Measurements from ENCODE around the gene CEBPZOS.

Gene CEBPZOS

DNA sequence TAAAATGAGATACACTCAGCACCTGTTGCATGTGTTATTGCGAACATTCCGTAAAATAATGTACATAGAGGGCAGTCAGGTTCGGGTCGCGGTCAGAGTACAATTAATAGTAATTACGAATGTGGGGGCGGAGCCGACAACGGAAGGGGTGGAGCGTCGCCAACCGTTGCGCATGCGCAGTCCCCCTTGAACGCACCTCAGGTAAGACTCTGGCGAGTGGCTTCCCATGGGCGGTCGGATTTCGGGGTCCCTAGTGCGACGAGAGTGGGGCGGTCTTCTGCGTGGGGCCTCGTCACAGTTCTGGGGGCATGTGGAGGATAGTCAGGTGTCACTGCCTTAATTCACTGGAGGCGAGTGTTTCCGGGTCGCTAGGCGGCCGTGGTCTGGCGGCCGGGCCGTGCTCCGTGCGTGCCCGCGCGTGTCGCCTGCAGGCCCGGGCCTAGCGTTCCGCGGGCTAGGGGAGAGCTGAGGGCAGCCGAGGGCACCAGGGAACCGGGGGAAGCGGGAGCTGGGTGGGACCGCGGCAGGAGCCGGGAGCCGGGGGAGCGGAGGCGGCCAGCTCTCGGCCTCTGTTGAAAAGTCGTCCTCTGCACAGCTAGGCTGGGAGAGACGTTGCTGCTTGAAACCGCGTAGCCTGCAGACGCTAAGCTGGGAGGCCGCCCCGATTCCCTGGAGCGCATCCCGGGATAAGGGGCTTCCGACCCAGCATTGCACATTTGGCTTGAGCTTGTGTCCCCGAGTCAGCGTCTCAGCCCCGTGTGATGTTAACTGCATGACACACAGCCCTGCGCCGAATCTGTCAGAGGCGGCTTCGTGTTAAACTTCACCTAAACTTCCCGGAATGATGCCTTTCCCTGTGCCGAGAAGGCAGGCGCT, at the start of gene CEBPZOS:
TSS of gene CEBPZOS (plus strand) at position 177 of the 876 bp plus-strand sequence. CDS start 3,209 bp downstream, outside the sequence.
- DNase-seq: peak; percentile 71 to 92

DNA sequence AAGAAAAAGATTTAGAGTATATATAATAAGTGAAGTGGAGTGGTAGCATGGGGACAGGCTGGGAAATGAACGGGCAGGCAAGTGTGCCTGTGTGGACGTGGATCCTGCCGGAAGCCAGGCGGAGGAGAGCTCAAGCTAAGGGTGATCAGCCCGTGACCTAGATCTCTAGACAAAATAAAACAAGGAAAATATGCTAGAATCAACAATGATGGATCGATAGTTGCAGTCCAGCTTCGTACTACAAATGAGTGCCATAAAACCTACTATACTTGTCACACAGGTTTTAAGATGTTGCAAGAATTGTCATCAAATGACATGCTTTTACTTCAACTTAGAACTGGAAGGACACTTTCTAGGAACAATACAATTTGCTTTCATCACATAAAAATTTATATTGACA, 48.0 kb upstream of the CEBPZOS start:
- DNase-seq: no peak

- no peak for DNase-seq
Observed at GRCh38 chr2:37149626-37150322, 46.5 kb upstream of the CEBPZOS start.

DNA sequence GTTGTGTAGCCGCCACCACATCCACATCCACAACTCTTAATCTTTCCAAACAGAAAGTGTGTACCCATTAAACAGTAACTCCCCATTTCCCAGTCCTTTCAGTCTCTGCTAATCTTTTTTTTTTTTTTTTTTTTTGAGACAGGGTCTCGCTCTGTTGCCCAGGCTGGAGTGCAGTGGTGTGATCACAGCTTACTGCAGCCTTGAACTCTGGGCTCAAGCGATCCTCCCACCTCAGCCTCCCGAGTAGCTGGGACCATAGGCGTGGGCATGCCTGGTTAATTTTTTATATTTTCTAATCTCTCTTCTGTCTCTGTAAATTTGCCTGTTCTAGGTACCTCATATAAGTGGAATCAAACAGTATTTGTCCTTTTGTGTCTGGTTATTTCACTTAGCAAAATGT, 43.1 kb upstream of the CEBPZOS start:
- no peak for DNase-seq

- no peak for DNase-seq
Observed at GRCh38 chr2:37154785-37155184, 41.5 kb upstream of the CEBPZOS start.

DNA sequence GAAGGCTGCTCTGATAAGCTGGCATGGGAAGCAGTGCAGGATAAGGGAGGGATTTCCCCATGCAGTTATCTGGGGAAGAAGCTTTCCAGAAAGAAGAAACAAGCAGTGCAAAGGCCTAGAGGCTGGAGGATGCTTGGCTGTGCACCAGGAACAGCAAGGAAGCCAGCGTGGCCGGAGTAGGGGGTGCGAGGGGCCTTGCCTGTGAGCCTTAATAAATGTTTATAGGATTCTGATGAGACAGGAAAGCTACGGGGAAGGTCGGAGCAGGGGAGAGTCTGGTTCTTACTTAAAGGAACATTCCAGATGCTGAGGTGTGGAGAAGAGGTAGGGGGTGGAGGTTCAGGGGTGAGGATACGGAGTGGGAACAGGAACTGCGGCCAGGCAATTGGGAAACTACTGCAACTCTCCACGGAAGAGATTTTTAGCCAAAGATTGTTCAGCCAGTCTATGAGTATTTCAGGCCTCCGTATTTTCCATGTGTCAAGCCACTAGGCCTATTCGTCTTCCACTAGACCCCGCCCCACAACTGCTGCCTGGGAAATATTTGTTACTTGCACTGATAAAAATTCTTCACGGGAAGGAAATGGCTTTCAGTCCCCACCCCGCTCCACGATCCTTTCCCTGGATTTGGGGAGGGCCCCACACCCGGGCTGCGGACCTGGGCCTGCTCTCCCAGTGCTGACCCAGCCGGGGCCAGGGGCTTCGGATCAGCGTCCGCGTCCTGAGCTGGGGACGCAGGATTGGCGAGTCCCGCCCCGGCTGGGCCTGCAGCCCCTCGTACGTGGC, 40.0 kb upstream of the CEBPZOS start:
- DNase-seq: peak; percentile 19 to 40

DNA sequence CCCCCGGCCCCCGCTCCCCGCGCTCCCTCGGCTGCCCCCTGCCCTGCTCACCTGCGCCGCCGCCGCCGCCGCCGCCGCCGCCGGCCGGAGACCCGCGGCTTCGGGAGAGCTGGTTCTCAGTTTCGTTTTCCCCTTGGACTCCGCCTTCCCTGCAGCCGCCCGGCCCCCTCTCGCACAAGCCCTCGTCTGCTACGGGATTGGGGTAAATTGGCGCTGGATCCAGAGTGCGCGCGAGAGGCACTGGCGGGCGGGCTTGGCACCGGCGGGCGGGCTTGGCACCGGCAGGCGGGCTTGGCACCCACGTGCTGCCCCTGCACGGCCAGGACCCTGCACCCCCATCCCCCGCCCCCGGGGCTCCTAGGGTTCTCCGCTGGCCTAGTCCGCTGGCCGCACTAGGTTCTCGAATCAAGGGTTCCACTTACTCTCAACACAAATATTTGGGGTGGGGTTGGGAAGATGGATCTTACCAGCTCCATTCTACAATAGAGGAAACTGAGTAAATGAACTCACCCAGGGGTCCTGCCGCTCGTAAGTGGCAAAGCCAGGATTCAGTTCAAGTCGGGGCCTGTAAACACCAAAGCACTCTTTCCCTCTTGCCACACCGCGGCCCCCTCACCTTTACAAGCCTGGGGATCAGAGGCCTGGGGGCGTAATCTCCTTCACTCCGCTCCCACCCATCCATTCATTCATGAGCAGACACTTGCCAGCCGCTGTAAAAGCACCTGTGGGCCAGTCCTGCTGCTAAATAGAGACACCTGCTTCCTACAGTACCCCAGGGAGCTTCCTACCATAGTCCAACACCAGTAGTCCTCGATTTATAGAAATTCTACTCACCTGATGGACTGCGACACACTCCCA, 39.2 kb upstream of the CEBPZOS start, which contains the start of gene EIF2AK2:
TSS of gene EIF2AK2 (minus strand) at position 124 of the 858 bp plus-strand sequence. CDS start 9,174 bp downstream, outside the sequence.
- peak; percentile 79 to 87 for DNase-seq

DNA sequence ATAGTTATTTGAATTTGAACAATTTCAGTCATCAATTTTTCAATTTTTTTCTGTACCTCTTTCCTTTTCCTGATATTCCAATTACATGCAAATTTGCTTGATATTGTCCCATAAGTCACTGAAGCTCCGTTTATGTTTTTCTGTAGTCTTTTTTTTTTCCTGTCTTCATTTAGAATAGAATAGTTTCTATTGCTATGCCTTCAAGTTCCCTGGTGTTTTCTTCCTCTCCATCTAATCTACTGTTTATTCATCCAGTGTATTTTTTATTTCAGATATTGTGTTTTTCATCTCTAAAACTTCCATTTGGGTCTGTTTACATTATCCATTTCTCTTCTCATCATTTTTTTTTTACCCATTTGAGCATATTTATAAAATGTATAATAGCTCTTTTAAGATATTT, 31.5 kb upstream of the CEBPZOS start:
- DNase-seq: no peak

DNA sequence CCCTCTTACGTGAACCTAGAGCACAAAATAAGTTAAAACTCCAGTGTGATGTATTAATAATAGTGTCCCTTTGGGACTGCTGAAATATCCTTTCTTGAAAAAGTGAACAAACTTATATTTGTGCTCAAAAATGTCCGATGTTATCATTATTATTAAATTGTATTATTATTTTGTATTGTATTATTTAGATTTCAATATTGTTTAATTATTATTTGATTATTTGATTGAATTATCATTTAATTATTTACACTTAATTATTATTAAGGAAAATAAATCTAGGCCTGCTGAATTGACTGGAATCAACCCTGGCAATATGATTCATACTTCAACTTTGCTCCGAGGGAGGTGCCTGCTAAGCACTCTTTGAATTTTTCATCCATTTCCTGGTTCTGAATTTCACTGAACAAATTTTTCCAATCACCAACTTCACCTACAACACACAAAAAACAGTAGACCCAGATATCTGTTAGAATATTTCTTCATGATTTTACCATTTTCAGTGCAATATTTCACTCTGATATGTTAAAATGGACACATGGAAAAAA, 28.6 kb upstream of the CEBPZOS start:
- DNase-seq: no peak

- DNase-seq: peak; percentile 28 to 68
Observed at GRCh38 chr2:37168217-37168981, 27.9 kb upstream of the CEBPZOS start.

DNA sequence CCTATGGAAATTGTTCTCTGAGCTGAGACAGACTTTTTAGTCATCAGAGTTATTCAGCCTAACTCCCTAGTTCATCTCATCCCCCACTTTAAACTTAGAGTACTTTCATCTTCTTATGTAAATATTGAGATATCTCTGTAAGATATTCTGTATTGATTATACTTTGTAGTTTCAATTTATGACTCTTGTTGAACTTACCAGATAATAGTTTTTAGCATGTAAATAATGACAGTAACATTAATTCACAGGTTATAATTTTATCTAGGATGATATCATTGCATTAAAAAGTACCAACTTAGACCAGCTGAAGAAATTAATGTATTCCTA, 24.7 kb upstream of the CEBPZOS start:
- DNase-seq: no peak

- no peak for DNase-seq
Observed at GRCh38 chr2:37173741-37174140, 22.6 kb upstream of the CEBPZOS start.

DNA sequence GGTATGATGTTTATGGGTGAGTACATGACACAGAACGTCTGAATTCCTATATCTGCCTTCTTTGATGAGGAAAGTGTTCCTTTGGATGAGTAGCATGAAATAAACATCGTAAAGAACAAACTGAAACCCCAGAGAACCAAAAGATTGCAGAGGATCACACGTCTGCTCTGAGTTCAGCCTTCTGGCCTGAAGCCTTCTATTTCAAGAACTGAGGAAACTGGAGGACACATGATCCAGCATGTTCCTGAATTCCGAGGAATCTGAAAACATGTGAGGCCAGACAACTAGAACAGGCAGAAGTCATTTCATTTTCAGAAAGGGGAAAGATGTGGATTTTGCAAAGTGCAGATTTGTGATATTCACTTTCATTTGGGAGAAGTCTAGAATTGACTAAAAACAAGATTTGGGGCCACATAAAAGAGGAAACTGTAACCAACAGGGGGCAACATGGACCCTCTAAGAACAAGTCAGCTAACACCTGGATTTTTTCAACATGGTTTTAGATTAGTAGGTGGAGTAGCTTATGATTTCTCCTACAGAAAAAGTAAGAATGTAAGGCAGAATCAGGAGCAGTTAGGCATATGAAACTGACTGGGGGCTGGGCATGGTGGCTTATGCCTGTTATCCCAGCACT, 16.2 kb upstream of the CEBPZOS start:
- peak in 1 of 2 donors; percentile 34 for DNase-seq

DNA sequence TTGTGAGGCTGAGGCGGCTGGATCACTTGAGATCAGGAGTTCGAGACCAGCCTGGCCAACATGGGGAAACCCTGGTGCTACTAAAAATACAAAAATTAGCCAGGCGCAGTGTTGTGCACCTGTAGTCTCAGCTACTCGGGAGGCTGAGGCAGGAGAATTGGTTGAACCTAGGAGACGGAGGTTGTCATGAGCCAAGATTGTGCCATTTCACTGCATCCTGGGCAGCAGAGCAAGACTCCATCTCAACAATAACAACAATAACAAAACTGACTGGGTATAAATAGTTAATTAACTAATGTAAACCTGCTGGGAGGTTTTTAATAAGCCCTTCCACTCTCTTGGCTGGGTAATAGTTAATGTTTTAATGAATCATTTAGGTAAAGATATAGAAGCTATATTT, 15.7 kb upstream of the CEBPZOS start:
- DNase-seq: no peak

GRCh38 chr2:37181726-37182684, 14.3 kb upstream of the CEBPZOS start:
- DNase-seq: no peak

DNA sequence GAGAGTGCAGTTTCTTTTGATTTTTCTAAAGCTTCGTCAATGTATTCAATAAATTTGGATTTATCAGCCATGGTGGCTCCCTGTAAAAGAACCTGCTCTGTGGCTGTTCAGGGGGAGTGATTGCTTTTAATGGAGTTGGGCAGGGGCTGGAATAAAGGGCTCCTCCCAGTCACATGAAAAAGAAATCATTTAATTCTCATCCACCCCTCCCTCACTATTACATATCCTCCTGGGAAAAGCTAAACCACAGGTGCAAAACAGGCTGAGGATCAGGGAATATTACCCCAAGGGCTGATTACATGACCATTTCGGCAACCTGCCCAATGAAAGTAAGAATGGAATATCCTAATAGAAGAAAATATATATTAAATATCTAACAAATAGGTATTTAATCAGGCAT, 7.7 kb upstream of the CEBPZOS start, which contains the start of gene SULT6B1:
TSS of gene SULT6B1 (minus strand) at position 101 of the 400 bp plus-strand sequence. CDS start at position 71, 30 bp downstream.
- DNase-seq: no peak

DNA sequence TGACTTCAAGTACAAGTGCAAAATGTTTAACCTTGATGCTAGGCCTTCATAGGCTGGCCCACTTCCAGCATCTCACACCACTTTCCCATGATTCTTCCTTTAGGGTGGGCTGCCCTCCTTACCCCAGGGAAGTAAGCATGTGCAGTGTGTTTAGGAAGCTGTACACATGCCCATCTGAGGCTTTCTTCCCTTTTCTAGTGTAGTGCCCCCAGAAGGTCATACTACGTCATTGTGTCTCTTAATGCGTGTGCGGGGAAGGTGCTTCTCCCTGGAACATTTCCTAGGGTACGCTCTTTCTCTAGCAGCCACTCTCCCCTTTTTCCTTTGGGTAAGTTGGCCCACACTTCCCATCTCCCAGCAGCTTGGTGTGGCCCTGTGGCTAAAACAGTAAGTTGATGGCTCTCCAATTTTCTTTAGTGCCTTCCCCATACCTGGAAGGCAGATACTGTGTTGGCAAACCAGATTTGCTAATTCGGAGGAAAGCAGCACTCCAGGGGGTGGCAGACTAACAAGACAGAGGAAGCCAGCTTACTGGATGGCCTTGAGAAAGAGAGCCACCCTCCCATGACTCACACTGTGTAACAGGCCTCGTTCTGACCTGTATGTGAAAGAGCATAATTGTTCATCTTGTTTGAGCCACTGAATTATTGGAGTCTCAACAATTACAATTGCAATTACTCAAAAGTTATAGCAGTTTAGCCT, 6.7 kb upstream of the CEBPZOS start:
- peak; percentile 72 to 79 for DNase-seq

DNA sequence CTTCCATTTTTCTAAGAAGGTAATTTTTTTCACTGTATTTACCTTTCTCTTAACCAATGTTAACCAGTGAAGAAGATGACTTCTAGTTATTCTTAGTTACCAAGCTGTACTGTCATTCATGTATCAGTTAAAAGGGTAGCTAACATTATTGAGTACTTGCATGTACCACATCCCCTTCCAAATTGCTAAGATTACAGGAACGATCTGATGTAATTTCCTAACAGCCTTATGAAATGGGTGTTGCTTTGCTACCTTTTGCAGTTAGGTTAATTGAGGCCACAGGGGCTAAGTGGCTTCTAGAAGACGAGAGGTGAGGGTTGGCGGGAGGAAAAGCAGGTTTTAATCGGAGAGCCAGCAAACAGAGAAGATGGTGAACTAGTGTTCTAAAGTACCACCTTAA, 6.0 kb upstream of the CEBPZOS start:
- peak in 1 of 2 donors; percentile 2 for DNase-seq

DNA sequence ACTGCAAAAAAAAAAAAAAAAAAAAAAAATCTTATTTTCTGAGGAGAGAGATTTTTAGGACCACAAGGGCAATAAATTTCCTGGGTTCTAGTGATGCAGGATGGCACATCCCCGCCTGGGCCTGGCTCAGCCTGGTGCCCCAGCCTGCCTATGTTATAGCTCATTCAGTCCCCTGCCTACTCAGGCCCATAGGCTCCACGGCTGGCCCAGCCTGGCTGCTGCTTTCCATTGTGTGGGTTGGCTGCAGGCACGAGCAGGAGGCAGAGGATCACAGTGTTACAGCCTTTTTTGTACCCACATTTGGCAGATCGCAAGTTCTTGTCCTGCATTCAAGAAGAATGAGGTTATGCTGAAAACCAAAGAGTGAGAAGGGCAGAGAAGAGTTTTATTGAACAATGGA, 5.0 kb upstream of the CEBPZOS start:
- no peak for DNase-seq
